GM12878 (cell line): ENCODE measurements around the gene G3BP1. TPM values are rescaled to one million over a fixed set of nuclear protein-coding genes. Genes with fewer than 3 reads are reported as not detected.

ENCODE experiments used
- ATAC-seq: fragments of 200-7000 bp; cut with Tn5 transposase; 3 replicates; pipeline ENCODE4 v1.9.1; 2020; ENCODE audit warnings: mild to moderate bottlenecking, moderate library complexity
- BruUV-seq: library from RNA; stranded (reverse); fragments of 400-500 nt; replicated peaks from 2 replicates; lab custom pipeline; 2021; lab: Mats Ljungman, UMichigan
- CTCF ChIA-PET: fragments of 300-600 bp; sonication (Branson Sonifier 250); formaldehyde crosslinking; extraction: SDS; loops from one replicate; lab custom pipeline; 2021; ENCODE audit warnings: inconsistent platforms; lab: Yijun Ruan, JAX
- POLR2A ChIA-PET: fragments of 350-600 bp; formaldehyde crosslinking; extraction: SDS; loops from one replicate; lab custom pipeline; 2021; ENCODE audit warnings: inconsistent platforms; lab: Charles Lee
- RAD21 ChIA-PET: fragments of 300-600 bp; sonication (Branson Sonifier 250); formaldehyde crosslinking; loops from one replicate; lab custom pipeline; 2023; ENCODE audit warnings: antibody characterized with exemption; ENCODE audit not compliant: unreplicated experiment; lab: Charles Lee
- SMC1A ChIA-PET: fragments of 300-600 bp; sonication (Branson Sonifier 250); formaldehyde crosslinking; loops from one replicate; lab custom pipeline; 2023; ENCODE audit not compliant: unreplicated experiment, uncharacterized antibody; lab: Charles Lee
- DNase-seq: peaks from one replicate; pipeline ENCODE4 v3.0.0-alpha.2; 2011; ENCODE audit warnings: low read depth, low spot score
- FAIRE-seq: peaks from 3 replicates; lab custom pipeline; 2011; peaks lifted over from hg19 to GRCh38; lab: Jason Lieb, UNC
- H2AFZ ChIP-seq: 2 replicates; pipeline ENCODE4 v1.6.0; 2011; ENCODE audit warnings: low read depth, low read length, control low read depth; ENCODE audit not compliant: control insufficient read depth
- H3K27ac ChIP-seq: 2 replicates; pipeline ENCODE4 v1.5.1; 2011; ENCODE audit warnings: control low read depth; ENCODE audit not compliant: control insufficient read depth, insufficient read depth
- H3K27me3 ChIP-seq, 2 experiments: replicated peaks in 1 of 2; 2 replicates each; pipeline versions ENCODE4 v1.6.0 to v1.6.1; 2011; ENCODE audit warnings: low read length in 1 of 2; ENCODE audit not compliant: control insufficient read depth in 2 of 2, insufficient read depth in 2 of 2
- H3K36me3 ChIP-seq, 2 experiments: 2 replicates each; pipeline ENCODE4 v1.5.1; 2011; ENCODE audit warnings: low read length in 1 of 2; ENCODE audit not compliant: control insufficient read depth in 2 of 2, insufficient read depth in 2 of 2
- H3K4me1 ChIP-seq: 2 replicates; pipeline ENCODE4 v1.6.1; 2011; ENCODE audit warnings: mild to moderate bottlenecking, low read length, moderate library complexity, mixed read lengths; ENCODE audit not compliant: control insufficient read depth, insufficient read depth
- H3K4me2 ChIP-seq: 2 replicates; pipeline ENCODE4 v1.6.0; 2011; ENCODE audit warnings: control low read depth; ENCODE audit not compliant: control insufficient read depth, insufficient read depth
- H3K4me3 ChIP-seq: fragments of 200-600 bp; sonication (generic); 2 replicates; pipeline ENCODE4 v1.5.1; 2016
- H3K79me2 ChIP-seq: 2 replicates; pipeline ENCODE4 v1.6.0; 2011; ENCODE audit warnings: low read length; ENCODE audit not compliant: control insufficient read depth, insufficient read depth
- H3K9ac ChIP-seq: 2 replicates; pipeline ENCODE4 v1.8.0; 2011; ENCODE audit warnings: low read length, control low read depth, mixed read lengths; ENCODE audit not compliant: control insufficient read depth, insufficient read depth
- H3K9me3 ChIP-seq: replicated peaks from 3 replicates; pipeline ENCODE4 v1.5.1; 2011; ENCODE audit warnings: mild to moderate bottlenecking, low read length; ENCODE audit not compliant: control insufficient read depth, insufficient read depth
- H4K20me1 ChIP-seq: 2 replicates; pipeline ENCODE4 v1.6.0; 2011; ENCODE audit not compliant: control insufficient read depth, insufficient read depth
- ATF2 ChIP-seq: IDR thresholded peaks from 2 replicates; pipeline ENCODE4 v1.6.1; 2012; ENCODE audit warnings: low read length, inconsistent platforms
- BMI1 ChIP-seq: fragments of 450-650 bp; IDR thresholded peaks from 2 replicates; pipeline ENCODE4 v1.6.1; 2016; ENCODE audit warnings: mild to moderate bottlenecking, moderate library complexity, borderline replicate concordance
- BRCA1 ChIP-seq: IDR thresholded peaks from 2 replicates; pipeline ENCODE4 v1.6.1; 2011; ENCODE audit warnings: low read depth, low read length, improper control_type of control experiment
- CBX3 ChIP-seq: fragments of 200-600 bp; sonication (generic); IDR thresholded peaks from 2 replicates; pipeline ENCODE4 v1.6.1; 2016; ENCODE audit warnings: low read depth, borderline replicate concordance
- CHD1 ChIP-seq: IDR thresholded peaks from 2 replicates; pipeline ENCODE4 v1.6.1; 2012; ENCODE audit warnings: low read depth, low read length, improper control_type of control experiment
- EP300 ChIP-seq, 2 experiments: fragments of 150-350 bp in 1 of 2; IDR thresholded peaks; 2 replicates each; pipeline ENCODE4 v1.6.1; 2011 to 2012; ENCODE audit warnings: low read depth in 2 of 2, low read length in 2 of 2, borderline replicate concordance in 1 of 2, improper control_type of control experiment in 1 of 2, inconsistent platforms in 1 of 2; ENCODE audit not compliant: control insufficient read depth in 1 of 2
- KLF5 ChIP-seq: fragments of 450-650 bp; IDR thresholded peaks from 2 replicates; pipeline ENCODE4 v1.6.1; 2014; ENCODE audit warnings: mild to moderate bottlenecking; ENCODE audit not compliant: partially characterized antibody
- PAX8 ChIP-seq: fragments of 450-650 bp; IDR thresholded peaks from 2 replicates; pipeline ENCODE4 v1.6.1; 2017; ENCODE audit warnings: mild to moderate bottlenecking, moderate library complexity
- RAD21 ChIP-seq: IDR thresholded peaks from 2 replicates; pipeline ENCODE4 v1.6.1; 2011; ENCODE audit warnings: mild to moderate bottlenecking, low read depth, low read length, moderate library complexity; ENCODE audit not compliant: insufficient read depth
- RCOR1 ChIP-seq: conservative IDR thresholded peaks from 2 replicates; pipeline ENCODE4 v1.6.1; 2012; ENCODE audit warnings: low read depth, low read length, improper control_type of control experiment
- RELA ChIP-seq: fragments of 450-650 bp; IDR thresholded peaks from 2 replicates; pipeline ENCODE4 v1.8.0; 2014; ENCODE audit warnings: borderline replicate concordance; ENCODE audit not compliant: partially characterized antibody
- RFX5 ChIP-seq: IDR thresholded peaks from 2 replicates; pipeline ENCODE4 v1.6.1; 2011; ENCODE audit warnings: low read depth, low read length, improper control_type of control experiment
- RUNX3 ChIP-seq: IDR thresholded peaks from 2 replicates; pipeline ENCODE4 v1.6.1; 2012; ENCODE audit warnings: low read length, inconsistent platforms
- SMAD5 ChIP-seq: IDR thresholded peaks from 2 replicates; pipeline ENCODE4 v1.6.1; 2016; ENCODE audit warnings: antibody characterized with exemption, low read depth
- STAT3 ChIP-seq: IDR thresholded peaks from 2 replicates; pipeline ENCODE4 v1.6.1; 2011; ENCODE audit warnings: low read depth, low read length, improper control_type of control experiment
- SUPT20H ChIP-seq: IDR thresholded peaks from 2 replicates; pipeline ENCODE4 v1.6.1; 2011; ENCODE audit warnings: low read depth, mild to moderate bottlenecking, low read length, moderate library complexity, borderline replicate concordance; ENCODE audit not compliant: control insufficient read depth
- SUZ12 ChIP-seq: fragments of 200-600 bp; sonication (generic); IDR thresholded peaks from one replicate; pipeline ENCODE4 v1.6.1; 2018; ENCODE audit warnings: antibody characterized with exemption, mild to moderate bottlenecking; ENCODE audit not compliant: unreplicated experiment
- TCF7 ChIP-seq: IDR thresholded peaks from 2 replicates; pipeline ENCODE4 v1.6.1; 2014; ENCODE audit warnings: antibody characterized with exemption, borderline replicate concordance
- WGBS: methylation state at CpG from one replicate; pipeline ENCODE4 v1.1.6; 2016; ENCODE audit warnings: low lambda C conversion rate; ENCODE audit not compliant: insufficient replicate concordance, insufficient coverage; ENCODE audit errors: missing lambda C conversion rate; 5-methylcytosine and 5-hydroxymethylcytosine counted together
- in situ Hi-C: fragments of 300-500 bp; cut with MboI; formaldehyde crosslinking; loops from 9 replicates; pipeline ENCODE4 v1.14.3; 2018; ENCODE audit warnings: mixed read lengths
- intact Hi-C: fragments of 100-400 bp; cut with micrococcal nuclease; formaldehyde crosslinking; loops from one replicate; pipeline ENCODE4 v1.14.2; 2022; ENCODE audit not compliant: unreplicated experiment
- polyA plus RNA-seq, 11 experiments: library from polyadenylated mRNA; depleted of rRNA in 4 of 11; unstranded in 6 of 11; stranded (reverse) in 5 of 11; fragments of >200 nt; fragmentation: Nextera tagmentation in 4 of 11; fragmentation: Illumina TruSeq in 1 of 11; extraction: Ambion mirVana in 4 of 11; extraction: Trizol in 1 of 11; gene quantifications; 1 replicate in 1 of 11; 2 replicates in 10 of 11; pipeline versions ENCODE4 v1.2.1 to v1.2.3, GENCODE V29; 2011 to 2016; ENCODE audit warnings: inconsistent platforms in 2 of 11, missing spikeins in 2 of 11, low read depth in 1 of 11
- total RNA-seq, 4 experiments: library from RNA; depleted of rRNA in 3 of 4; stranded (reverse); fragments of >200 nt in 3 of 4; fragmentation: Illumina TruSeq in 1 of 4; extraction: Trizol in 1 of 4; gene quantifications; 2 replicates each; pipeline versions ENCODE4 v1.2.1 to v1.2.3, GENCODE V29; 2013 to 2021
- TF ChIP-seq, protein P1 (sequence below): fragments of 450-650 bp; formaldehyde crosslinking; IDR thresholded peaks from 2 replicates; pipeline ENCODE4 v1.4.0; 2022; ENCODE audit warnings: mild to moderate bottlenecking, moderate library complexity
- TF ChIP-seq, protein P2 (sequence below): fragments of 450-650 bp; IDR thresholded peaks from 2 replicates; pipeline ENCODE4 v1.6.1; 2016; ENCODE audit warnings: mild to moderate bottlenecking

Gene G3BP1
- total and polyA plus RNA-seq, 10 of the 15 experiments (the other 5 are each of a cell fraction or from before 2014, with no cell fraction given), result 49.7 to 438 (median 148) TPM

GRCh38 chr5:151820271-151820670 is 48.5 kb downstream of the G3BP1 start:
- WGBS, result 100% methylated on average over 3 of the region's 3 CpGs
- intact Hi-C loops, result no loop called here

More at GRCh38 chr5:151820271-151820670, 48.5 kb downstream of the G3BP1 start:
- Histone ChIP-seq H3K79me2 (no peaks in the 10 kb centered on the region), H3K27ac (no peak overlapping the region), H2AFZ (no peak overlapping the region), H3K4me1 (no peaks in the 10 kb centered on the region), H3K9me3 (no peaks in the 10 kb centered on the region), H4K20me1 (no peaks in the 10 kb centered on the region), H3K9ac (no peak overlapping the region), H3K4me2 (no peak overlapping the region), H3K27me3 (no peaks in the 10 kb centered on the region), H3K36me3 (peaks cover 0 to 6% of the 10 kb centered on the region in 2 experiments; a peak in 3 of 4 replicates), H3K4me3 (no peak overlapping the region)
- POLR2A ChIA-PET, result no interaction called here
- CTCF ChIA-PET, result interaction anchor here (2.7 kb wide), 1 partner anchor 323 kb away, joined by 14 read pairs; no protein-coding TSS in a partner anchor
- FAIRE-seq (no peak), ATAC-seq (no peak), DNase-seq (no peak)
- RAD21 ChIA-PET, result interaction anchor here (2.5 kb wide), 1 partner anchor 323 kb away, joined by 8 read pairs; no protein-coding TSS in a partner anchor
- SMC1A ChIA-PET, result interaction anchor here (0.7 to 3.2 kb wide), 2 partner anchors 9 to 323 kb away, joined by 3 to 12 read pairs; no protein-coding TSS in a partner anchor
- no peak for TF ChIP-seq SUZ12
- no peak for TF ChIP-seq RUNX3
- TF ChIP-seq STAT3, result no peak
- no peak for TF ChIP-seq RFX5
- TF ChIP-seq EP300 (IDR thresholded peaks at IDR 0.05; ENCODE audit: borderline replicate concordance in 1 of 2, control insufficient read depth in 1 of 2, low read depth in 2 of 2, low read length in 2 of 2), result no peak
- no peak for TF ChIP-seq RAD21
- TF ChIP-seq CBX3, result no peak
- TF ChIP-seq, protein P1, sequence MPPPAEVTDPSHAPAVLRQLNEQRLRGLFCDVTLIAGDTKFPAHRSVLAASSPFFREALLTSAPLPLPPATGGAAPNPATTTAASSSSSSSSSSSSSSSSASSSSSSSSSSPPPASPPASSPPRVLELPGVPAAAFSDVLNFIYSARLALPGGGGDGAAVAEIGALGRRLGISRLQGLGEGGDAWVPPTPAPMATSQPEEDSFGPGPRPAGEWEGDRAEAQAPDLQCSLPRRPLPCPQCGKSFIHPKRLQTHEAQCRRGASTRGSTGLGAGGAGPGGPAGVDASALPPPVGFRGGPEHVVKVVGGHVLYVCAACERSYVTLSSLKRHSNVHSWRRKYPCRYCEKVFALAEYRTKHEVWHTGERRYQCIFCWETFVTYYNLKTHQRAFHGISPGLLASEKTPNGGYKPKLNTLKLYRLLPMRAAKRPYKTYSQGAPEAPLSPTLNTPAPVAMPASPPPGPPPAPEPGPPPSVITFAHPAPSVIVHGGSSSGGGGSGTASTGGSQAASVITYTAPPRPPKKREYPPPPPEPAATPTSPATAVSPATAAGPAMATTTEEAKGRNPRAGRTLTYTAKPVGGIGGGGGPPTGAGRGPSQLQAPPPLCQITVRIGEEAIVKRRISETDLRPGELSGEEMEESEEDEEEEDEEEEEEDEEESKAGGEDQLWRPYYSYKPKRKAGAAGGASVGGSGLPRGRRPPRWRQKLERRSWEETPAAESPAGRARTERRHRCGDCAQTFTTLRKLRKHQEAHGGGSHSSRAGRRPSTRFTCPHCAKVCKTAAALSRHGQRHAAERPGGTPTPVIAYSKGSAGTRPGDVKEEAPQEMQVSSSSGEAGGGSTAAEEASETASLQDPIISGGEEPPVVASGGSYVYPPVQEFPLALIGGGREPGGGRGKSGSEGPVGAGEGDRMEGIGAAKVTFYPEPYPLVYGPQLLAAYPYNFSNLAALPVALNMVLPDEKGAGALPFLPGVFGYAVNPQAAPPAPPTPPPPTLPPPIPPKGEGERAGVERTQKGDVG (CRISPR knock-in tag), result no peak
- TF ChIP-seq BRCA1, result no peak
- TF ChIP-seq KLF5, result no peak
- TF ChIP-seq TCF7, result no peak
- TF ChIP-seq SUPT20H, result no peak
- TF ChIP-seq, protein P2, sequence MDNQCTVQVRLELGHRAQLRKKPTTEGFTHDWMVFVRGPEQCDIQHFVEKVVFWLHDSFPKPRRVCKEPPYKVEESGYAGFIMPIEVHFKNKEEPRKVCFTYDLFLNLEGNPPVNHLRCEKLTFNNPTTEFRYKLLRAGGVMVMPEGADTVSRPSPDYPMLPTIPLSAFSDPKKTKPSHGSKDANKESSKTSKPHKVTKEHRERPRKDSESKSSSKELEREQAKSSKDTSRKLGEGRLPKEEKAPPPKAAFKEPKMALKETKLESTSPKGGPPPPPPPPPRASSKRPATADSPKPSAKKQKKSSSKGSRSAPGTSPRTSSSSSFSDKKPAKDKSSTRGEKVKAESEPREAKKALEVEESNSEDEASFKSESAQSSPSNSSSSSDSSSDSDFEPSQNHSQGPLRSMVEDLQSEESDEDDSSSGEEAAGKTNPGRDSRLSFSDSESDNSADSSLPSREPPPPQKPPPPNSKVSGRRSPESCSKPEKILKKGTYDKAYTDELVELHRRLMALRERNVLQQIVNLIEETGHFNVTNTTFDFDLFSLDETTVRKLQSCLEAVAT, result no peak
- TF ChIP-seq ATF2, result no peak
- TF ChIP-seq SMAD5, result no peak
- no peak for TF ChIP-seq RELA
- no peak for TF ChIP-seq CHD1
- TF ChIP-seq PAX8, result no peak
- TF ChIP-seq RCOR1, result no peak
- TF ChIP-seq BMI1, result no peak
- in situ Hi-C loops, result no loop called here
- no TSS peak for BruUV-seq
